ENCODE data around the gene FOSB. TPM values are rescaled to one million over a fixed set of nuclear protein-coding genes. Genes with fewer than 3 reads are reported as not detected.

FOSB gene
- polyA plus RNA-seq, 2 of the 4 experiments (the other 2 are of a cell fraction), result 0.57 to 48.8 TPM

- TF ChIP-seq BCL3 (IDR thresholded peaks at IDR 0.05) (peak; percentile 51; the same call in 1 of the 3 replicates), CBX8 (IDR thresholded peaks at IDR 0.05) (no peak), CBX2 (IDR thresholded peaks at IDR 0.05; ENCODE audit: borderline replicate concordance, low read depth) (no peak), RFX5 (IDR thresholded peaks at IDR 0.05) (peak; percentile 79; the same call in 1 of the 2 replicates), KDM1A (IDR thresholded peaks at IDR 0.05; ENCODE audit: low read depth) (no peak), RNF2 (IDR thresholded peaks at IDR 0.05; ENCODE audit: borderline replicate concordance, low read depth) (no peak), EHMT2 (IDR thresholded peaks at IDR 0.05; ENCODE audit: low read depth) (no peak), HES2 (IDR thresholded peaks at IDR 0.05) (no peak), HEYL (CRISPR knock-in tag; IDR thresholded peaks at IDR 0.05) (no peak), ELK1 (IDR thresholded peaks at IDR 0.05; ENCODE audit: low read depth, low read length) (peak; percentile 86; the same call in 1 of the 2 replicates), CHD2 (IDR thresholded peaks at IDR 0.05; ENCODE audit: low read length, partially characterized antibody) (peak; percentile 10), HOXA7 (CRISPR knock-in tag; IDR thresholded peaks at IDR 0.05) (no peak), HOXB13 (CRISPR knock-in tag; IDR thresholded peaks at IDR 0.05; ENCODE audit: low read depth) (no peak), ZC3H11A (IDR thresholded peaks at IDR 0.05) (no peak), RARB (CRISPR knock-in tag; IDR thresholded peaks at IDR 0.05) (no peak; the same call in 1 of the 2 replicates), JUNB (IDR thresholded peaks at IDR 0.05) (no peak), NR3C1 (IDR thresholded peaks at IDR 0.05) (no peak), BHLHE40 (IDR thresholded peaks at IDR 0.05; ENCODE audit: low read depth, low read length) (no peak), FOXS1 (CRISPR knock-in tag; IDR thresholded peaks at IDR 0.05) (no peak), ZSCAN20 (CRISPR knock-in tag; IDR thresholded peaks at IDR 0.05) (0 out of 2 replicates have a peak, but pooled peaks have one; percentile 26), GATA3 (IDR thresholded peaks at IDR 0.05; ENCODE audit: borderline replicate concordance) (peak; percentile 75; the same call in 1 of the 2 replicates), POLR2A (IDR thresholded peaks at IDR 0.05; ENCODE audit: low read length) (peak; percentile 62), JUN (IDR thresholded peaks at IDR 0.05) (peak; percentile 42 to 49; a peak in 1 of 5 replicates), FOSL2 (IDR thresholded peaks at IDR 0.05) (no peak), FOSL2 (CRISPR knock-in tag; IDR thresholded peaks at IDR 0.05) (peak; percentile 67), EHF (CRISPR knock-in tag; IDR thresholded peaks at IDR 0.05) (peak; percentile 15; the same call in 1 of the 2 replicates), MYC (IDR thresholded peaks at IDR 0.05; ENCODE audit: borderline replicate concordance, low read length) (peak; percentile 37; the same call in 1 of the 2 replicates), PHF8 (IDR thresholded peaks at IDR 0.05; ENCODE audit: borderline replicate concordance, low read depth) (no peak; the same call in 1 of the 2 replicates), MAZ (IDR thresholded peaks at IDR 0.05; ENCODE audit: borderline replicate concordance, low read depth, low read length) (no peak; the same call in 1 of the 2 replicates), ZNF302 (CRISPR knock-in tag; IDR thresholded peaks at IDR 0.05) (no peak), CHD4 (IDR thresholded peaks at IDR 0.05; ENCODE audit: borderline replicate concordance) (0 out of 2 replicates have a peak, but pooled peaks have one; percentile 4)
- TF ChIP-seq, protein P1, sequence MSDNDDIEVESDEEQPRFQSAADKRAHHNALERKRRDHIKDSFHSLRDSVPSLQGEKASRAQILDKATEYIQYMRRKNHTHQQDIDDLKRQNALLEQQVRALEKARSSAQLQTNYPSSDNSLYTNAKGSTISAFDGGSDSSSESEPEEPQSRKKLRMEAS (IDR thresholded peaks at IDR 0.05), result peak; percentile 59; the same call in 1 of the 2 replicates
Observed at GRCh38 chr19:45467456-45468158, at the start of gene FOSB (continued).
